Endodermal cell (in vitro differentiated cells): ENCODE data around the gene CNIH2. TPM values are rescaled to one million over a fixed set of nuclear protein-coding genes. Genes with fewer than 3 reads are reported as not detected.

Experiments used
- DNase-seq: peaks from one replicate; pipeline ENCODE4 v3.0.0-alpha.2; 2017
- H3K27ac ChIP-seq: 2 replicates; pipeline ENCODE4 v1.5.1; 2013; ENCODE audit warnings: mild to moderate bottlenecking, low read depth, low read length, moderate library complexity
- H3K27me3 ChIP-seq: 2 replicates; pipeline ENCODE4 v1.6.1; 2013; ENCODE audit warnings: mild to moderate bottlenecking, low read length, moderate library complexity; ENCODE audit not compliant: insufficient read depth, control insufficient read depth, poor library complexity, severe bottlenecking
- H3K36me3 ChIP-seq: 2 replicates; pipeline ENCODE4 v1.7.0; 2013; ENCODE audit warnings: mild to moderate bottlenecking, low read length, moderate library complexity; ENCODE audit not compliant: control insufficient read depth, insufficient read depth
- H3K4me1 ChIP-seq: one replicate; pipeline ENCODE4 v1.7.0; 2013; ENCODE audit warnings: low read length; ENCODE audit not compliant: control insufficient read depth, insufficient read depth
- H3K4me3 ChIP-seq: 2 replicates; pipeline ENCODE4 v1.5.1; 2013; ENCODE audit warnings: mild to moderate bottlenecking, low read length, moderate library complexity
- H3K9ac ChIP-seq: 2 replicates; pipeline ENCODE4 v1.6.1; 2013; ENCODE audit warnings: mild to moderate bottlenecking, low read length, moderate library complexity; ENCODE audit not compliant: poor library complexity, severe bottlenecking; ENCODE audit errors: extremely low read depth
- H3K9me3 ChIP-seq: 2 replicates; pipeline ENCODE4 v1.6.1; 2013; ENCODE audit warnings: mild to moderate bottlenecking, low read length, moderate library complexity; ENCODE audit not compliant: control insufficient read depth
- H3K27ac Mint-ChIP-seq: 2 replicates; pipeline ENCODE4 v1.8.0; 2020; ENCODE audit warnings: mixed read lengths
- H3K27me3 Mint-ChIP-seq: 2 replicates; pipeline ENCODE4 v1.8.0; 2021; ENCODE audit warnings: mild to moderate bottlenecking, mixed read lengths; ENCODE audit not compliant: insufficient read depth
- H3K36me3 Mint-ChIP-seq: 2 replicates; pipeline ENCODE4 v1.8.0; 2020; ENCODE audit warnings: low read depth, mixed read lengths
- H3K4me1 Mint-ChIP-seq: 2 replicates; pipeline ENCODE4 v1.8.0; 2020; ENCODE audit warnings: mixed read lengths
- H3K4me3 Mint-ChIP-seq: 2 replicates; pipeline ENCODE4 v1.8.0; 2020; ENCODE audit warnings: mild to moderate bottlenecking, moderate library complexity, mixed read lengths
- H3K9me3 Mint-ChIP-seq: 2 replicates; pipeline ENCODE4 v1.8.0; 2020; ENCODE audit warnings: mild to moderate bottlenecking, mixed read lengths
- CTCF ChIP-seq: fragments of 200-600 bp; sonication (generic); conservative IDR thresholded peaks from 2 replicates; pipeline ENCODE4 v1.5.0; 2021; ENCODE audit warnings: antibody characterized with exemption, mild to moderate bottlenecking
- WGBS, 2 experiments: methylation state at CpG; one replicate each; pipeline versions ENCODE4 v1.1.5 to v1.1.7; 2013; ENCODE audit warnings: missing lambda C conversion rate in 2 of 2, mixed read lengths in 1 of 2; ENCODE audit not compliant: insufficient coverage in 1 of 2, insufficient read length in 1 of 2; 5-methylcytosine and 5-hydroxymethylcytosine counted together
- total RNA-seq, 2 donors: library from RNA; stranded (reverse); fragmentation: NEBNext Ultra II Directional in 1 of 2; extraction: Animal tissue kit (Norgen Biotek cat#: 25700) in 1 of 2; gene quantifications; 2 replicates in 1 of 2; 3 replicates in 1 of 2; pipeline ENCODE4 v1.2.1, GENCODE V29; 2021

Gene CNIH2
- total RNA-seq, 2 donors from 2014 or later: 3.5 to 3.8 TPM

- Histone ChIP-seq H3K36me3 (peaks cover 26% of the 10 kb centered on the region), H3K4me1 (peaks cover 3% of the 10 kb centered on the region), H3K9me3 (no peaks in the 10 kb centered on the region), H3K4me3 (peak overlapping the region; percentile 97), H3K9ac (no peak overlapping the region), H3K27me3 (peaks cover 26% of the 10 kb centered on the region), H3K27ac (no peak overlapping the region)
- Mint-ChIP-seq H3K4me1 (peaks cover 6% of the 10 kb centered on the region), H3K36me3 (peaks cover 6% of the 10 kb centered on the region), H3K4me3 (peak overlapping the region; percentile 75), H3K27me3 (peaks cover 25% of the 10 kb centered on the region), H3K9me3 (no peaks in the 10 kb centered on the region), H3K27ac (no peak overlapping the region)
- no peak for DNase-seq
- 89 to 100% methylated on average over 4 to 10 of the region's 10 CpGs for WGBS, 2 experiments
- no peak for TF ChIP-seq CTCF
Measured at GRCh38 chr11:66287211-66287888, 9.4 kb downstream of the CNIH2 start.

- TF ChIP-seq CTCF: no peak
- 52 to 60% methylated on average over 13 to 20 of the region's 20 CpGs for WGBS, 2 experiments
- peaks cover 6% of the 10 kb centered on the region for H3K4me1 Mint-ChIP-seq
- Histone ChIP-seq H3K27ac (peak overlapping the region; percentile 83), H3K4me3 (peak overlapping the region; percentile 97), H3K27me3 (peaks cover 33% of the 10 kb centered on the region), H3K9ac (peak overlapping the region; percentile 91), H3K36me3 (peaks cover 26% of the 10 kb centered on the region), H3K4me1 (no peaks in the 10 kb centered on the region), H3K9me3 (no peaks in the 10 kb centered on the region)
- peaks cover 6% of the 10 kb centered on the region for H3K36me3 Mint-ChIP-seq
- peak overlapping the region; percentile 88 for H3K27ac Mint-ChIP-seq
- no peaks in the 10 kb centered on the region for H3K9me3 Mint-ChIP-seq
- DNase-seq: no peak
- peaks cover 33% of the 10 kb centered on the region for H3K27me3 Mint-ChIP-seq
- H3K4me3 Mint-ChIP-seq: peak overlapping the region; percentile 75
Measured at GRCh38 chr11:66287889-66288670, 10.1 kb downstream of the CNIH2 start.

GRCh38 chr11:66288671-66289547, 10.9 kb downstream of the CNIH2 start, which contains the start of gene YIF1A:
YIF1A (minus strand) TSS chr11:66289143; CDS start chr11:66288985, 158 bp downstream.
- 0% methylated on average over 39 to 87 of the region's 87 CpGs for WGBS, 2 experiments
- H3K36me3 Mint-ChIP-seq: peaks cover 6% of the 10 kb centered on the region
- H3K4me3 ChIP-seq: peak within 1 kb of the TSS; percentile 97
- peaks cover 6% of the 10 kb centered on the region for H3K4me1 Mint-ChIP-seq
- peaks cover 41% of the 10 kb centered on the region for H3K27me3 ChIP-seq
- H3K9ac ChIP-seq: peak within 1 kb of the TSS; percentile 91
- H3K9me3 ChIP-seq: no peaks in the 10 kb centered on the region
- peaks cover 41% of the 10 kb centered on the region for H3K27me3 Mint-ChIP-seq
- peak within 1 kb of the TSS; percentile 97 for H3K27ac Mint-ChIP-seq
- TF ChIP-seq CTCF: peak; percentile 17
- peak; percentile 100 for DNase-seq
- H3K27ac ChIP-seq: peak within 1 kb of the TSS; percentile 90
- H3K9me3 Mint-ChIP-seq: no peaks in the 10 kb centered on the region
- peaks cover 26% of the 10 kb centered on the region for H3K36me3 ChIP-seq
- no peaks in the 10 kb centered on the region for H3K4me1 ChIP-seq
- peak within 1 kb of the TSS; percentile 75 for H3K4me3 Mint-ChIP-seq
